H1 (cell line): ENCODE measurements around the gene VRK2. TPM values are rescaled to one million over a fixed set of nuclear protein-coding genes. Genes with fewer than 3 reads are reported as not detected.
A peak's percentile ranks its signal among the peaks of the same experiment; 100 is the strongest.

ENCODE experiments used
- CTCF ChIA-PET: fragments of 300-600 bp; sonication (Branson Sonifier 250); formaldehyde crosslinking; loops from one replicate; lab custom pipeline; 2021; ENCODE audit not compliant: partially characterized antibody; lab: Charles Lee
- POLR2A ChIA-PET: fragments of 300-600 bp; sonication (Branson Sonifier 250); formaldehyde crosslinking; loops from one replicate; lab custom pipeline; 2021; ENCODE audit warnings: inconsistent platforms; ENCODE audit not compliant: partially characterized antibody; lab: Charles Lee
- DNase-seq, 2 experiments: peaks; one replicate each; pipeline versions ENCODE4 v3.0.0 to v3.0.0-alpha.2; 2010 to 2022; ENCODE audit warnings: low spot score in 2 of 2, low read depth in 1 of 2, mixed read lengths in 1 of 2
- FAIRE-seq: peaks from 2 replicates; lab custom pipeline; 2011; peaks lifted over from hg19 to GRCh38; lab: Jason Lieb, UNC
- H2AFZ ChIP-seq: 2 replicates; pipeline ENCODE4 v1.8.1; 2012; ENCODE audit warnings: low read length, inconsistent platforms
- H2AK5ac ChIP-seq: 2 replicates; pipeline ENCODE4 v1.6.1; 2013; ENCODE audit warnings: low read depth, low read length
- H2BK120ac ChIP-seq: replicated peaks from 2 replicates; pipeline ENCODE3; 2013; ENCODE audit warnings: low read depth, low read length, inconsistent platforms
- H2BK12ac ChIP-seq: 2 replicates; pipeline ENCODE4 v1.6.1; 2013; ENCODE audit warnings: low read depth, low read length
- H2BK15ac ChIP-seq: 2 replicates; pipeline ENCODE4 v1.6.1; 2013; ENCODE audit warnings: low read length
- H2BK20ac ChIP-seq: 2 replicates; pipeline ENCODE4 v1.6.1; 2013; ENCODE audit warnings: low read length
- H2BK5ac ChIP-seq: 2 replicates; pipeline ENCODE4 v1.6.1; 2013; ENCODE audit warnings: low read depth, low read length
- H3K14ac ChIP-seq: 2 replicates; pipeline ENCODE4 v1.6.1; 2013; ENCODE audit warnings: inconsistent platforms; ENCODE audit not compliant: insufficient read length
- H3K18ac ChIP-seq: 2 replicates; pipeline ENCODE4 v1.6.1; 2013; ENCODE audit warnings: low read length; ENCODE audit errors: extremely low read depth
- H3K23ac ChIP-seq: 2 replicates; pipeline ENCODE4 v1.6.1; 2013; ENCODE audit warnings: inconsistent platforms; ENCODE audit not compliant: insufficient read length
- H3K23me2 ChIP-seq: 2 replicates; pipeline ENCODE4 v1.6.1; 2013; ENCODE audit warnings: low read depth, low read length
- H3K27ac ChIP-seq: 2 replicates; pipeline ENCODE4 v1.6.1; 2011; ENCODE audit warnings: low read depth, low read length, inconsistent platforms
- H3K27me3 ChIP-seq, 4 experiments: replicated peaks in 1 of 4; 1 replicate in 1 of 4; 2 replicates in 3 of 4; pipeline versions ENCODE4 v1.6.1 to v1.8.1; 2011 to 2013; ENCODE audit warnings: low read length in 3 of 4, mild to moderate bottlenecking in 3 of 4, inconsistent platforms in 2 of 4, mixed read lengths in 2 of 4, moderate library complexity in 1 of 4; ENCODE audit not compliant: control insufficient read depth in 3 of 4, insufficient read depth in 3 of 4; ENCODE audit errors: extremely low read depth in 1 of 4
- H3K36me3 ChIP-seq, 4 experiments: 2 replicates each; pipeline versions ENCODE4 v1.6.1 to v1.8.1; 2011 to 2013; ENCODE audit warnings: mild to moderate bottlenecking in 4 of 4, low read length in 3 of 4, moderate library complexity in 2 of 4, control low read depth in 1 of 4, inconsistent platforms in 1 of 4; ENCODE audit not compliant: insufficient read depth in 4 of 4, control insufficient read depth in 2 of 4
- H3K4ac ChIP-seq: replicated peaks from 2 replicates; pipeline ENCODE3; 2013; ENCODE audit warnings: low read length, low read depth, mixed read lengths, inconsistent platforms; ENCODE audit not compliant: insufficient read length
- H3K4me1 ChIP-seq, 4 experiments: replicated peaks in 1 of 4; 1 replicate in 1 of 4; 2 replicates in 3 of 4; pipeline versions ENCODE4 v1.6.1 to v1.8.1; 2011 to 2013; ENCODE audit warnings: low read length in 3 of 4, inconsistent platforms in 2 of 4, mixed read lengths in 1 of 4; ENCODE audit not compliant: insufficient read depth in 4 of 4, control insufficient read depth in 3 of 4
- H3K4me2 ChIP-seq, 2 experiments: 2 replicates each; pipeline versions ENCODE4 v1.6.1 to v1.8.1; 2011 to 2013; ENCODE audit warnings: low read depth in 2 of 2, low read length in 2 of 2, control low read depth in 1 of 2, inconsistent platforms in 1 of 2, mild to moderate bottlenecking in 1 of 2; ENCODE audit not compliant: insufficient read depth in 1 of 2
- H3K4me3 ChIP-seq, 4 experiments: fragments of 200-600, 300-600 bp in 1 of 4; sonication (generic), shearing (Covaris generic), sonication (Bioruptor Twin) in 1 of 4; 2 replicates each; pipeline versions ENCODE4 v1.5.1 to v1.8.1; 2011 to 2016; ENCODE audit warnings: low read length in 4 of 4, low read depth in 3 of 4, control low read depth in 2 of 4, inconsistent platforms in 2 of 4, mild to moderate bottlenecking in 2 of 4, mixed read lengths in 1 of 4, moderate library complexity in 1 of 4; ENCODE audit not compliant: insufficient read depth in 2 of 4; ENCODE audit errors: extremely low read depth in 1 of 4
- H3K56ac ChIP-seq: replicated peaks from 2 replicates; pipeline ENCODE3; 2013; ENCODE audit warnings: low read depth, mild to moderate bottlenecking, mixed read lengths, low read length, inconsistent platforms; ENCODE audit not compliant: insufficient read length
- H3K79me1 ChIP-seq: 2 replicates; pipeline ENCODE4 v1.6.1; 2013; ENCODE audit warnings: low read depth, low read length, control low read depth
- H3K79me2 ChIP-seq, 2 experiments: 2 replicates each; pipeline versions ENCODE4 v1.6.1 to v1.8.1; 2012 to 2013; ENCODE audit warnings: low read length in 2 of 2, mild to moderate bottlenecking in 2 of 2, inconsistent platforms in 1 of 2; ENCODE audit not compliant: insufficient read depth in 2 of 2, control insufficient read depth in 1 of 2
- H3K9ac ChIP-seq, 4 experiments: replicated peaks in 1 of 4; 1 replicate in 1 of 4; 2 replicates in 3 of 4; pipeline versions ENCODE4 v1.6.1 to v1.8.1; 2011 to 2013; ENCODE audit warnings: low read depth in 3 of 4, low read length in 3 of 4, control low read depth in 2 of 4, mild to moderate bottlenecking in 2 of 4, moderate library complexity in 2 of 4, inconsistent platforms in 1 of 4; ENCODE audit errors: extremely low read depth in 1 of 4
- H3K9me3 ChIP-seq, 2 experiments: 2 replicates each; pipeline versions ENCODE4 v1.6.1 to v1.8.1; 2012 to 2013; ENCODE audit warnings: mild to moderate bottlenecking in 2 of 2, moderate library complexity in 2 of 2, control low read depth in 1 of 2, inconsistent platforms in 1 of 2, low read depth in 1 of 2, low read length in 1 of 2, mixed read lengths in 1 of 2; ENCODE audit not compliant: insufficient read depth in 2 of 2
- H4K20me1 ChIP-seq, 2 experiments: replicated peaks in 1 of 2; 2 replicates each; pipeline versions ENCODE3 to v1.8.1; 2011 to 2013; ENCODE audit warnings: inconsistent platforms in 2 of 2, low read length in 2 of 2, mild to moderate bottlenecking in 1 of 2; ENCODE audit not compliant: insufficient read depth in 2 of 2, control insufficient read depth in 1 of 2
- H4K5ac ChIP-seq: 2 replicates; pipeline ENCODE4 v1.6.1; 2013; ENCODE audit warnings: low read length, low read depth, mixed read lengths, inconsistent platforms; ENCODE audit not compliant: insufficient read length
- H4K8ac ChIP-seq: 2 replicates; pipeline ENCODE4 v1.8.0; 2013; ENCODE audit warnings: mild to moderate bottlenecking, moderate library complexity, low read length, inconsistent platforms; ENCODE audit not compliant: insufficient read depth; ENCODE audit errors: extremely low read depth
- H4K91ac ChIP-seq: replicated peaks from 2 replicates; pipeline ENCODE3; 2013; ENCODE audit warnings: low read length, mixed read lengths, inconsistent platforms; ENCODE audit not compliant: insufficient read length
- EP300 ChIP-seq, 2 experiments: IDR thresholded peaks; 1 replicate in 1 of 2; 2 replicates in 1 of 2; pipeline ENCODE4 v1.6.1; 2011 to 2012; ENCODE audit warnings: low read depth in 2 of 2, low read length in 2 of 2, mild to moderate bottlenecking in 2 of 2, borderline replicate concordance in 1 of 2, inconsistent platforms in 1 of 2, moderate library complexity in 1 of 2
- PHF8 ChIP-seq: fragments of 200-600 bp; sonication (generic); conservative IDR thresholded peaks from 2 replicates; pipeline ENCODE4 v1.7.1; 2012; ENCODE audit warnings: low read depth, mild to moderate bottlenecking, inconsistent platforms, low read length, moderate library complexity
- SIX5 ChIP-seq: IDR thresholded peaks from 2 replicates; pipeline ENCODE4 v1.6.1; 2011; ENCODE audit warnings: mild to moderate bottlenecking, low read depth, low read length
- SP2 ChIP-seq: IDR thresholded peaks from 2 replicates; pipeline ENCODE4 v1.6.1; 2012; ENCODE audit warnings: mild to moderate bottlenecking, low read length, inconsistent platforms
- YY1 ChIP-seq: IDR thresholded peaks from 2 replicates; pipeline ENCODE4 v1.6.1; 2011; ENCODE audit warnings: low read depth, mild to moderate bottlenecking, low read length
- ZNF274 ChIP-seq: IDR thresholded peaks from 2 replicates; pipeline ENCODE4 v1.7.0; 2012; ENCODE audit warnings: low read length, borderline replicate concordance; ENCODE audit errors: extremely low read depth
- WGBS, 2 experiments: shearing (Covaris generic) in 1 of 2; methylation state at CpG; one replicate each; pipeline versions ENCODE4 v1.1.6 to v1.1.7; 2013 to 2015; ENCODE audit warnings: low lambda C conversion rate in 2 of 2, mixed read lengths in 2 of 2, inconsistent platforms in 1 of 2, low coverage in 1 of 2, missing lambda C conversion rate in 1 of 2; ENCODE audit not compliant: insufficient replicate concordance in 2 of 2, insufficient coverage in 1 of 2, insufficient read length in 1 of 2; ENCODE audit errors: extremely low coverage in 1 of 2, missing lambda C conversion rate in 1 of 2; 5-methylcytosine and 5-hydroxymethylcytosine counted together
- polyA plus RNA-seq, 7 experiments: library from polyadenylated mRNA; depleted of rRNA in 3 of 7; stranded (reverse) in 5 of 7; unstranded in 2 of 7; fragments of >200 nt in 5 of 7; fragments of 200-250 nt in 2 of 7; gene quantifications; 1 replicate in 5 of 7; 2 replicates in 1 of 7; 4 replicates in 1 of 7; pipeline versions ENCODE4 v1.2.1 to v1.2.3, GENCODE V29; 2011 to 2013; ENCODE audit warnings: missing spikeins in 2 of 7, mixed read lengths in 2 of 7
- total RNA-seq: library from RNA; stranded (reverse); fragmentation: NEBNext Ultra II Directional; extraction: Animal tissue kit (Norgen Biotek cat#: 25700); gene quantifications from 2 replicates; pipeline ENCODE4 v1.2.1, GENCODE V29; 2021

Gene VRK2
- total and polyA plus RNA-seq, 2 of the 8 experiments (the other 6 are each of a cell fraction or from before 2014, with no cell fraction given) = 7.6 to 27.8 TPM

- H3K23me2 ChIP-seq = no peaks in the 10 kb centered on the region
- DNase-seq (no peak), FAIRE-seq (no peak)
- no peak overlapping the region for H2BK5ac ChIP-seq
- no peak overlapping the region for H3K56ac ChIP-seq
- no peaks in the 10 kb centered on the region for H3K79me2 ChIP-seq
- WGBS, 2 experiments = 90% methylated on average over 1 of the region's 1 CpG; no CpG with 5 or more reads in 1 of the 2 experiments
- H4K5ac ChIP-seq = no peak overlapping the region
- CTCF ChIA-PET = no interaction called here
- no peak overlapping the region for H4K8ac ChIP-seq
- no peak overlapping the region for H3K9ac ChIP-seq
- no peaks in the 10 kb centered on the region for H3K36me3 ChIP-seq
- H2AFZ ChIP-seq = no peak overlapping the region
- no peak overlapping the region for H2BK20ac ChIP-seq
- H2BK120ac ChIP-seq = no peak overlapping the region
- H3K4me2 ChIP-seq = no peak overlapping the region
- POLR2A ChIA-PET = no interaction called here
- H4K20me1 ChIP-seq = no peaks in the 10 kb centered on the region
- no peak overlapping the region for H2AK5ac ChIP-seq
- no peak overlapping the region for H3K4ac ChIP-seq
- H3K9me3 ChIP-seq = no peaks in the 10 kb centered on the region
- H3K27me3 ChIP-seq = peaks cover 0 to 1% (median 0%) of the 10 kb centered on the region in 4 experiments; a peak in 1 of 7 replicates
- no peak overlapping the region for H4K91ac ChIP-seq
- H3K79me1 ChIP-seq = no peaks in the 10 kb centered on the region
- H3K4me1 ChIP-seq = no peaks in the 10 kb centered on the region
- H3K18ac ChIP-seq = no peak overlapping the region
- H2BK12ac ChIP-seq = no peak overlapping the region
- 0 out of 8 replicates have a peak overlapping the region, but pooled peaks of 1 of the 4 experiments have one; percentile 5 for H3K4me3 ChIP-seq
- no peak overlapping the region for H3K14ac ChIP-seq
- no peak overlapping the region for H2BK15ac ChIP-seq
- TF ChIP-seq SP2 (no peak), PHF8 (no peak), YY1 (no peak), EP300 (IDR thresholded peaks at IDR 0.05; ENCODE audit: borderline replicate concordance in 1 of 2, low read depth in 2 of 2, low read length in 2 of 2) (no peak), SIX5 (no peak), ZNF274 (no peak)
- no peak overlapping the region for H3K23ac ChIP-seq
- H3K27ac ChIP-seq = no peak overlapping the region
Measured at GRCh38 chr2:58039170-58039611, 7.4 kb upstream of the VRK2 start.
